Measurements from ENCODE around the gene SMYD3.
"Not testable (repeated sequence)": the region's sequence is repeated elsewhere in the genome, so short reads cannot be mapped to it uniquely, and the experiment has no call there.

Gene SMYD3

DNA sequence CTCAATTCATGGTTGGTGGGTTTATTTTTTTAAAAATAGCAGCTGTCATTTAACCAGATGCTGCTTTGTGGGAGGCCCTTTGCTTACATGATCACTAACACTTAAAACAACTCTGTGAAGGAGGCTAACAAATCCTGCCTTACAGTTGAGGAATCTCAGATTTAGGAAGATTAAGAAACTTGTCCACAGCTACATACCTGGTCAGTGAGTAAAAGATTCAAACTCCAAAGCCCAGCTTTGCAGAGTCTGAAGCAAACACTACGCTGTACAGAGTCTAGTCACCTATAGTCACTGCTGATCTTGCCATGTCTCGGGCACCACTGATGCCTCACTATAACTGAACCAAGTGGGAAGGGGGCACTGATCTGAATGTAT is 535.4 kb downstream of the SMYD3 start:
- H3K4me1 ChIP-seq (ENCODE audit: insufficient read depth, insufficient read length): peaks cover 2% of the 10 kb centered on the region
- no peaks in the 10 kb centered on the region for H3K27me3 ChIP-seq (ENCODE audit: insufficient read depth, insufficient read length)
- no peaks in the 10 kb centered on the region for H3K9me3 ChIP-seq (ENCODE audit: insufficient read depth, low read length)
- no peak for TF ChIP-seq YY1 (IDR thresholded peaks at IDR 0.05; ENCODE audit: insufficient read depth, insufficient read length)
- TF ChIP-seq SUZ12 (IDR thresholded peaks at IDR 0.05; ENCODE audit: extremely low read depth, insufficient read depth, insufficient read length): no peak
- TF ChIP-seq ZNF274 (IDR thresholded peaks at IDR 0.05; ENCODE audit: low read depth, low read length): no peak
- no peak overlapping the region for H3K4me3 ChIP-seq (ENCODE audit: insufficient read length, low read depth)
- H3K36me3 ChIP-seq (ENCODE audit: insufficient read depth, insufficient read length, low read length): no peaks in the 10 kb centered on the region
- no peak overlapping the region for H3K9ac ChIP-seq (ENCODE audit: insufficient read length, low read depth)
- no peak for DNase-seq (ENCODE audit: low read depth, low spot score)

DNA sequence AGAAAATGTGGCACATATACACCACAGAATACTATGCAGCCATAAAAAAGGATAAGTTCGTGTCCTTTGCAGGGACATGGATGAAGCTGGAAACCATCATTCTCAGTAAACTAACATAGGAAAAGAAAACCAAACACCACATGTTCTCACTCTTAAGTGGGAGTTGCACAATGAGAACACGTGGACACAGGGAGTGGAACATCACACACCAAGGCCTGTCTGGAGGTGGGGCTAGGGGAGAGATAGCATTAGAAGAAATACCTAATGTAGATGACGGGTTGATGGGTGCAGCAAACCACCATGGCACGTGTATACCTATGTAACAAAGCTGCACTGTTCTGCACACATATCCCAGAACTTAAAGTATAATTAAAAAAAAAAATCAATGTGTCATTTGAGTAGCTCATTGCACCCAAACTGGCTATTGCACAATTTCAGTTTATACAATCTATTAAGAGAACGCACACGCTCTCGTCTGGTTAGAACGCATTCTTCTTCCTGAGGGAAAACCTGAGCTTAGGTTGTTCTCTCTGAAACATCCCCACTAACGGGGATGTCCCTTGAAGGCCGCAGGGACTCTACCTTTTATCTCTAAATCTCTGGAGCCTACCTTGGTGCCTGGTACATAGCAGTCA is 535.9 kb downstream of the SMYD3 start:
- H3K4me1 ChIP-seq (ENCODE audit: insufficient read depth, insufficient read length); H3K9me3 ChIP-seq (ENCODE audit: insufficient read depth, low read length); H3K9ac ChIP-seq (ENCODE audit: insufficient read length, low read depth); H3K4me3 ChIP-seq (ENCODE audit: insufficient read length, low read depth); H3K27me3 ChIP-seq (ENCODE audit: insufficient read depth, insufficient read length); H3K36me3 ChIP-seq (ENCODE audit: insufficient read depth, insufficient read length, low read length); DNase-seq (ENCODE audit: low read depth, low spot score): not testable (repeated sequence)

DNA sequence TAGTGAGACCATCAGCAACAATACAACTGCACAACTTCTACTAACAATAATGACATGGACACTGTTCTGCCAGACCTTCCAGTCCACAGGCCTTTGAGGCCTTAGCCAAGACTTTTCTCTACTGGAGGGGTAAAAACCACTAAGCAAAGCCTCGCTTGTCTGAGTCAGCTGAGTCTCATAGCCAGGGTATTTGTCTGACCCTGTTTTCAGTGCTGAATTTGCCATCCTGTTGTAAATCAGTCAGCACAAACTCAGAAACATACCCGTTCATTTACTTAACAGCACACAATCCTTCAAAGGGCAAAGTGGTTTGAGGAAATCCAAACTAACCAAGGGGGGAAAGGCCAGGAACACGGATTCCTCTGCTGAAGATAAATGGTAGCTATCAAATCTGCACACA is 537.8 kb downstream of the SMYD3 start:
- H3K36me3 ChIP-seq (ENCODE audit: insufficient read depth, insufficient read length, low read length): no peaks in the 10 kb centered on the region
- no peak for TF ChIP-seq SUZ12 (IDR thresholded peaks at IDR 0.05; ENCODE audit: extremely low read depth, insufficient read depth, insufficient read length)
- DNase-seq (ENCODE audit: low read depth, low spot score): no peak
- no peaks in the 10 kb centered on the region for H3K9me3 ChIP-seq (ENCODE audit: insufficient read depth, low read length)
- no peak overlapping the region for H3K4me3 ChIP-seq (ENCODE audit: insufficient read length, low read depth)
- H3K9ac ChIP-seq (ENCODE audit: insufficient read length, low read depth): no peak overlapping the region
- peaks cover 2% of the 10 kb centered on the region for H3K4me1 ChIP-seq (ENCODE audit: insufficient read depth, insufficient read length)
- no peaks in the 10 kb centered on the region for H3K27me3 ChIP-seq (ENCODE audit: insufficient read depth, insufficient read length)

DNA sequence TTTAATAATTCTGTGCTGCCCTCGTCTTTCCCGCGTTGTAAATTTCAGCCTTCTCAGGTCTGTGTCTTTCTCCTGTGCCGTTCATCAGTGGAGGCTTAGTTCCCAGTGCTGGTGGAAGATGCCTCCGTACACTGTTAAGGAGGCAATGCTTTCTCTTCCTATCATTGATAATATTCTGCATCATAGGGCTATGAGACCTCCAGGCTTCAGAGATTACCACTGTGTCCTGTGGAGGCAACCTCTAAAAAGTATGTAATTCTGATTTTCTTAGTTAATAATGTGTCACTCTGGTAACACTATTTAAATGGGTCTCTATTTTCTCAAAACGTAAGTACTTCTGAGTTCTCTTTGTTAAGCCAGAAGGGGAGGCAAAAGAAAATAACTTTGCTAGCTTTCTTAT is 538.3 kb downstream of the SMYD3 start:
- no peaks in the 10 kb centered on the region for H3K27me3 ChIP-seq (ENCODE audit: insufficient read depth, insufficient read length)
- no peak for DNase-seq (ENCODE audit: low read depth, low spot score)
- no peak overlapping the region for H3K4me3 ChIP-seq (ENCODE audit: insufficient read length, low read depth)
- TF ChIP-seq SUZ12 (IDR thresholded peaks at IDR 0.05; ENCODE audit: extremely low read depth, insufficient read depth, insufficient read length) (no peak), ZNF274 (IDR thresholded peaks at IDR 0.05; ENCODE audit: low read depth, low read length) (no peak), YY1 (IDR thresholded peaks at IDR 0.05; ENCODE audit: insufficient read depth, insufficient read length) (no peak)
- no peaks in the 10 kb centered on the region for H3K9me3 ChIP-seq (ENCODE audit: insufficient read depth, low read length)
- H3K4me1 ChIP-seq (ENCODE audit: insufficient read depth, insufficient read length): peaks cover 2% of the 10 kb centered on the region
- no peaks in the 10 kb centered on the region for H3K36me3 ChIP-seq (ENCODE audit: insufficient read depth, insufficient read length, low read length)
- H3K9ac ChIP-seq (ENCODE audit: insufficient read length, low read depth): no peak overlapping the region

DNA sequence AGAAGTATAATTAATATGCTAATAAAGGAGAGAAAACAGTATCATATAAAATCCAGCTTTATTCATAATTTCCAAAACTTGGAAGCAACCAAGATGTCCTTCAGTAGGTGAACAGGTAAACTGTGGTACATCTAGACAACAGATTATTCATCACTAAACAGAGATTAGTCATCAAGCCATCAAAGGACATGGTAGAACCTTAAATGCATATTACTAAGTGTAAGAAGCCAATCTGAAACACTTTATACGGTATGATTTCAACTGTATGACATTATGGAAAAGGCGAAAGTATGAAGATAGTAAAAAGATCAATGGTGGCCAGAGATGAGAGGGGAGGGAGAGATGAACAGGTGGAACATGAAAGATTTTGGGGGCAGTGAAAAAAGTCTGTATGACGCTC is 541.7 kb downstream of the SMYD3 start:
- TF ChIP-seq ZNF274 (IDR thresholded peaks at IDR 0.05; ENCODE audit: low read depth, low read length): no peak
- no peak for TF ChIP-seq YY1 (IDR thresholded peaks at IDR 0.05; ENCODE audit: insufficient read depth, insufficient read length)
- no peak for TF ChIP-seq SUZ12 (IDR thresholded peaks at IDR 0.05; ENCODE audit: extremely low read depth, insufficient read depth, insufficient read length)
- no peak overlapping the region for H3K4me3 ChIP-seq (ENCODE audit: insufficient read length, low read depth)
- H3K4me1 ChIP-seq (ENCODE audit: insufficient read depth, insufficient read length): no peaks in the 10 kb centered on the region
- H3K27me3 ChIP-seq (ENCODE audit: insufficient read depth, insufficient read length): no peaks in the 10 kb centered on the region
- H3K9me3 ChIP-seq (ENCODE audit: insufficient read depth, low read length): no peaks in the 10 kb centered on the region
- no peaks in the 10 kb centered on the region for H3K36me3 ChIP-seq (ENCODE audit: insufficient read depth, insufficient read length, low read length)
- DNase-seq (ENCODE audit: low read depth, low spot score): no peak
- no peak overlapping the region for H3K9ac ChIP-seq (ENCODE audit: insufficient read length, low read depth)

DNA sequence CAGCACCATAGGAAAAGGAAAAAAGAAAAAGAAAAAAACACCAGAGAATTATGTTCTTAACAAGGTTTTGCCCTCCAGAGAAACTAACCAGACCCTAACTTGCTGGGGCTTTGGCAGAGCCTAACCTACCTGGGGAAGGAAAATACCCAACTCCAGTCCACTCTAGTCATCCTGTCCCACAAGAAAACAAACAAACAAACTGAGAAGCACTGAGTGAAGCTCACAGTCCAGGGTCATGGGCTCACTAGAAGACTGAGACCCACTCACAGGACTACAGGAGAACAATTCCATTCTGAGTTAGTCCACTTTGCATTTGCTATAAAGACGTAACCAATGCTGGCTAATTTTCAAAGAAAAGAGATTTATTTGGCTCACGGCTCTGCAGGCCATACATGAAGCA is 543.4 kb downstream of the SMYD3 start:
- no peaks in the 10 kb centered on the region for H3K36me3 ChIP-seq (ENCODE audit: insufficient read depth, insufficient read length, low read length)
- H3K4me1 ChIP-seq (ENCODE audit: insufficient read depth, insufficient read length): no peaks in the 10 kb centered on the region
- no peak overlapping the region for H3K4me3 ChIP-seq (ENCODE audit: insufficient read length, low read depth)
- no peak for TF ChIP-seq SUZ12 (IDR thresholded peaks at IDR 0.05; ENCODE audit: extremely low read depth, insufficient read depth, insufficient read length)
- no peak for TF ChIP-seq YY1 (IDR thresholded peaks at IDR 0.05; ENCODE audit: insufficient read depth, insufficient read length)
- no peak for TF ChIP-seq ZNF274 (IDR thresholded peaks at IDR 0.05; ENCODE audit: low read depth, low read length)
- no peaks in the 10 kb centered on the region for H3K27me3 ChIP-seq (ENCODE audit: insufficient read depth, insufficient read length)
- no peaks in the 10 kb centered on the region; the same call in 1 of the 2 replicates for H3K9me3 ChIP-seq (ENCODE audit: insufficient read depth, low read length)
- DNase-seq (ENCODE audit: low read depth, low spot score): no peak
- H3K9ac ChIP-seq (ENCODE audit: insufficient read length, low read depth): no peak overlapping the region

DNA sequence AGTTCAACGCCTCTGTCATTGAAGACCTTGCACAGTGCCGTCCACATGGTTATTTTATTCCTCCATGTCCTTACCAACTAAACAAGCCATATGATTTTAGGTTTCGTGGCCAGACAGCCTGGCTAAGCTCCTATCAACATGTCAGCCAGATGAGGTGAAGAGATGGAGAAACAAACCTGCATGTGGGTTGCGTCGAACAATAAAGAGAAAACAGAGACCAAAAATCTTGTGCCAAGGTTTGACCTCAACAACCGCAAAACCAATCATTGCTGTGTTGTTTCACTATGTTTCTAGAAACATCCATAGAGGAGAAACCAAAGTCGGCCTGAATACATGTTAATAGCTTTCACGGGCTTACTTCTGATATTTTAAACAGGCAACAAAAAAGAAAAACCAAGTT is 544.6 kb downstream of the SMYD3 start:
- TF ChIP-seq SUZ12 (IDR thresholded peaks at IDR 0.05; ENCODE audit: extremely low read depth, insufficient read depth, insufficient read length): no peak
- TF ChIP-seq YY1 (IDR thresholded peaks at IDR 0.05; ENCODE audit: insufficient read depth, insufficient read length): no peak
- no peaks in the 10 kb centered on the region for H3K27me3 ChIP-seq (ENCODE audit: insufficient read depth, insufficient read length)
- no peaks in the 10 kb centered on the region for H3K36me3 ChIP-seq (ENCODE audit: insufficient read depth, insufficient read length, low read length)

DNA sequence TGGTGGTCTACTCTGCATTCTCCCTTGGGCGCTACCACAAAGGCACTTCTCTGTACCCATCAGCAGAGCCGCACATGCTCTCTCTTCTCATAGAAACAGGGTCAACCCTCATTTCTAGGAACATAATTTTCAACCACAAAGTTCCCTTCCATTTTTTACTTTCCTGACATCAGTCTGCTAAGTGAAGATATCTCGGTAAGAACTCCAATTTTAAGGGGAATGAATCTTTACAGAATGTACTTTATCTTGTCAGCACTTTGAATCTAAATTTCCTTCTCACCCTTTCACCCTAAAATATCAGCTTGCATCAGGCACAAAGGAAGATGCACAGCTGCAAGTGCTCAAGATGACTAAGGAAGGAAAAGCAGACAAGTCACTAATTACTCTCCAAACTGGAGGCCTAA is 545.9 kb downstream of the SMYD3 start:
- no peak overlapping the region for H3K4me3 ChIP-seq (ENCODE audit: insufficient read length, low read depth)
- no peaks in the 10 kb centered on the region for H3K36me3 ChIP-seq (ENCODE audit: insufficient read depth, insufficient read length, low read length)
- H3K9me3 ChIP-seq (ENCODE audit: insufficient read depth, low read length): no peaks in the 10 kb centered on the region; the same call in 1 of the 2 replicates
- no peak overlapping the region for H3K9ac ChIP-seq (ENCODE audit: insufficient read length, low read depth)
- no peaks in the 10 kb centered on the region for H3K4me1 ChIP-seq (ENCODE audit: insufficient read depth, insufficient read length)
- no peak for DNase-seq (ENCODE audit: low read depth, low spot score)
- no peak for TF ChIP-seq YY1 (IDR thresholded peaks at IDR 0.05; ENCODE audit: insufficient read depth, insufficient read length)
- TF ChIP-seq SUZ12 (IDR thresholded peaks at IDR 0.05; ENCODE audit: extremely low read depth, insufficient read depth, insufficient read length): no peak
- H3K27me3 ChIP-seq (ENCODE audit: insufficient read depth, insufficient read length): no peaks in the 10 kb centered on the region

More for the DNA sequence above, 544.6 kb downstream of the SMYD3 start:
- H3K4me1 ChIP-seq (ENCODE audit: insufficient read depth, insufficient read length): no peaks in the 10 kb centered on the region
- H3K9me3 ChIP-seq (ENCODE audit: insufficient read depth, low read length): no peaks in the 10 kb centered on the region; the same call in 1 of the 2 replicates
- H3K4me3 ChIP-seq (ENCODE audit: insufficient read length, low read depth): no peak overlapping the region
- DNase-seq (ENCODE audit: low read depth, low spot score): no peak
- H3K9ac ChIP-seq (ENCODE audit: insufficient read length, low read depth): no peak overlapping the region
